Liver (tissue), 9 donors: Measurements from ENCODE around the gene ZNF423. TPM values are rescaled to one million over a fixed set of nuclear protein-coding genes. Genes with fewer than 3 reads are reported as not detected.

Source experiments
- DNase-seq: peaks from one replicate; pipeline ENCODE4 v3.0.0-alpha.2; 2017; ENCODE audit warnings: low spot score
- H3K27ac ChIP-seq, 2 donors: one replicate each; pipeline ENCODE4 v1.7.0; 2013; ENCODE audit warnings: inconsistent platforms in 2 of 2, low read length in 2 of 2, control low read depth in 1 of 2, low read depth in 1 of 2, mild to moderate bottlenecking in 1 of 2
- H3K27me3 ChIP-seq, 4 donors: one replicate each; pipeline versions ENCODE4 v1.6.1 to v1.7.0; 2013; ENCODE audit warnings: low read length in 3 of 4, inconsistent platforms in 1 of 4, mild to moderate bottlenecking in 1 of 4, moderate library complexity in 1 of 4; ENCODE audit not compliant: control insufficient read depth in 4 of 4, insufficient read depth in 4 of 4
- H3K36me3 ChIP-seq, 4 donors: one replicate each; pipeline versions ENCODE4 v1.6.1 to v1.7.0; 2013; ENCODE audit warnings: low read length in 3 of 4, mild to moderate bottlenecking in 3 of 4, low read depth in 1 of 4, moderate library complexity in 1 of 4; ENCODE audit not compliant: control insufficient read depth in 4 of 4, insufficient read depth in 3 of 4
- H3K4me1 ChIP-seq, 4 donors: one replicate each; pipeline versions ENCODE4 v1.6.1 to v1.7.0; 2013; ENCODE audit warnings: low read length in 3 of 4, mild to moderate bottlenecking in 3 of 4, moderate library complexity in 1 of 4; ENCODE audit not compliant: control insufficient read depth in 4 of 4, insufficient read depth in 4 of 4
- H3K4me3 ChIP-seq, 3 donors: one replicate each; pipeline versions ENCODE4 v1.6.1 to v1.7.0; 2013; ENCODE audit warnings: low read length in 3 of 3, control low read depth in 1 of 3, low read depth in 1 of 3, mild to moderate bottlenecking in 1 of 3
- H3K9ac ChIP-seq, 2 donors: one replicate each; pipeline ENCODE4 v1.7.0; 2013; ENCODE audit warnings: low read length in 2 of 2, mild to moderate bottlenecking in 2 of 2, moderate library complexity in 2 of 2, control low read depth in 1 of 2, low read depth in 1 of 2
- H3K9me3 ChIP-seq, 4 donors: one replicate each; pipeline versions ENCODE4 v1.6.1 to v1.7.0; 2013; ENCODE audit warnings: low read length in 3 of 4; ENCODE audit not compliant: control insufficient read depth in 4 of 4
- ATF3 ChIP-seq: IDR thresholded peaks from 2 replicates; pipeline ENCODE4 v1.6.1; 2016; ENCODE audit warnings: antibody characterized with exemption
- CTCF ChIP-seq: fragments of 150-350 bp; IDR thresholded peaks from 2 replicates; pipeline ENCODE4 v1.5.1; 2017; ENCODE audit warnings: improper control_type of control experiment, low read depth, low read length; ENCODE audit not compliant: missing input control
- EGR1 ChIP-seq, 2 donors: IDR thresholded peaks; 2 replicates each; pipeline ENCODE4 v1.6.1; 2016 to 2018; ENCODE audit warnings: antibody characterized with exemption in 2 of 2, low read depth in 2 of 2
- FOXA1 ChIP-seq: IDR thresholded peaks from 2 replicates; pipeline ENCODE4 v1.6.1; 2016; ENCODE audit warnings: antibody characterized with exemption
- FOXA2 ChIP-seq: IDR thresholded peaks from 2 replicates; pipeline ENCODE4 v1.6.1; 2016; ENCODE audit warnings: antibody characterized with exemption
- GABPA ChIP-seq, 2 donors: IDR thresholded peaks in 1 of 2; conservative IDR thresholded peaks in 1 of 2; 2 replicates each; pipeline ENCODE4 v1.6.1; 2016; ENCODE audit warnings: antibody characterized with exemption in 2 of 2, mild to moderate bottlenecking in 1 of 2, moderate library complexity in 1 of 2
- HNF4G ChIP-seq: IDR thresholded peaks from 2 replicates; pipeline ENCODE4 v1.6.1; 2016; ENCODE audit warnings: antibody characterized with exemption
- MAX ChIP-seq: IDR thresholded peaks from 2 replicates; pipeline ENCODE4 v1.6.1; 2016; ENCODE audit warnings: antibody characterized with exemption
- NR2F2 ChIP-seq: IDR thresholded peaks from 2 replicates; pipeline ENCODE4 v1.6.1; 2016; ENCODE audit warnings: antibody characterized with exemption
- RAD21 ChIP-seq, 2 donors: IDR thresholded peaks; 2 replicates each; pipeline ENCODE4 v1.6.1; 2016; ENCODE audit warnings: antibody characterized with exemption in 2 of 2, mild to moderate bottlenecking in 2 of 2
- REST ChIP-seq: IDR thresholded peaks from 2 replicates; pipeline ENCODE4 v1.6.1; 2016; ENCODE audit warnings: antibody characterized with exemption, mild to moderate bottlenecking
- SP1 ChIP-seq: IDR thresholded peaks from 2 replicates; pipeline ENCODE4 v1.6.1; 2018; ENCODE audit warnings: antibody characterized with exemption, mild to moderate bottlenecking
- TAF1 ChIP-seq: conservative IDR thresholded peaks from 2 replicates; pipeline ENCODE4 v1.6.1; 2016; ENCODE audit warnings: antibody characterized with exemption, mild to moderate bottlenecking
- WGBS: extraction: QIAGEN DNeasy Blood & Tissue Kit; methylation state at CpG from one replicate; pipeline ENCODE4 v1.1.7; 2013; 5-methylcytosine and 5-hydroxymethylcytosine counted together
- polyA plus RNA-seq, 2 donors: library from polyadenylated mRNA; stranded (reverse) in 1 of 2; unstranded in 1 of 2; fragments of 200-250 nt in 1 of 2; fragments of >200 nt in 1 of 2; fragmentation: Nextera tagmentation in 1 of 2; extraction: Ambion mirVana in 1 of 2; gene quantifications; one replicate each; pipeline versions ENCODE4 v1.2.1 to v1.2.3, GENCODE V29; 2013 to 2015
- total RNA-seq, 2 donors: library from RNA; depleted of rRNA; stranded (reverse); fragments of >200 nt; gene quantifications; one replicate each; pipeline ENCODE4 v1.2.3, GENCODE V29; 2014
- donor health status: healthy.
- donor health status: healthy.
- donor health status: healthy.
- donor health status: healthy.
- donor health status: healthy.

Gene ZNF423
- total and polyA plus RNA-seq, 4 donors: 0.24 to 1.6 (median 0.39) TPM

- H3K27me3 ChIP-seq: peaks cover 0 to 6% (median 0%) of the 10 kb centered on the region in 4 donors
- no peak overlapping the region for H3K4me3 ChIP-seq
- no peaks in the 10 kb centered on the region for H3K4me1 ChIP-seq
- no peak for DNase-seq
- no peak overlapping the region for H3K9ac ChIP-seq
- TF ChIP-seq GABPA (IDR thresholded peaks at IDR 0.05 in 1 of 2, conservative IDR thresholded peaks at IDR 0.05 in 1 of 2) (no peak), HNF4G (no peak), NR2F2 (no peak), EGR1 (IDR thresholded peaks at IDR 0.05; ENCODE audit: low read depth in 2 of 2) (no peak)
- H3K9me3 ChIP-seq: no peaks in the 10 kb centered on the region
- WGBS: 73% methylated on average over 28 of the region's 28 CpGs
- H3K36me3 ChIP-seq: no peaks in the 10 kb centered on the region
- no peak overlapping the region for H3K27ac ChIP-seq
These were observed 158.1 kb downstream of the ZNF423 start for GRCh38 chr16:49697631-49698452.

GRCh38 chr16:49696414-49697101, 159.4 kb downstream of the ZNF423 start:
- DNase-seq: no peak
- TF ChIP-seq FOXA1 (no peak), TAF1 (no peak), RAD21 (IDR thresholded peaks at IDR 0.05) (no peak), SP1 (no peak), NR2F2 (no peak), MAX (no peak), ATF3 (no peak), CTCF (no peak), HNF4G (no peak), REST (no peak), FOXA2 (no peak)
- Histone ChIP-seq H3K27me3 (peaks cover 0 to 6% (median 0%) of the 10 kb centered on the region in 4 donors), H3K4me1 (no peaks in the 10 kb centered on the region), H3K27ac (no peak overlapping the region), H3K9me3 (no peaks in the 10 kb centered on the region), H3K4me3 (no peak overlapping the region), H3K9ac (no peak overlapping the region), H3K36me3 (no peaks in the 10 kb centered on the region)
- WGBS: 83% methylated on average over 14 of the region's 14 CpGs
